ENCODE results near the gene CSRNP3. TPM values are rescaled to one million over a fixed set of nuclear protein-coding genes. Genes with fewer than 3 reads are reported as not detected.
"Not testable (repeated sequence)": the region's sequence is repeated elsewhere in the genome, so short reads cannot be mapped to it uniquely, and the experiment has no call there.

CSRNP3 gene
- total RNA-seq, 1 experiment from 2014 or later, result 0.41 TPM

DNA sequence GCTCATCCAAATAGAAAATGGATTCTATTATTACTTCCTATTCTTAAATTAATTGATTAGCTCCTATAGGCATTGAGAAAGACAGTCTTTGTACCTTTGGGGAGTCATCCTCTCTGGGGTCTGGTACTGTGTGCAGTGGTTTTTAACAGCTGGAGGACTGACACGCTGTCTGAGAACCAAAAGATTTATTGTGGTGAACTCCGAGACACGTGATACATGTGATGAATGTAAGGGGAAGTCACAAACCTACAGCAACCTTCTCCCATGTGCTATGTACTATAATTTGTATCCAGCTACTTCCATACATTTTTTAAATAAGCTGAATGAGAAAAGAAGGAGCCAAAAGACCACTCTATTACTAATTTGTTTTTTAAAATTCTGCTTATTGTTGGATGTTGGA is 190.9 kb downstream of the CSRNP3 start:
- H3K4me3 ChIP-seq, result no peak overlapping the region
- ChIA-PET POLR2A (ENCODE audit: unreplicated experiment) (no interaction called here), CTCF (no interaction called here)
- no peaks in the 10 kb centered on the region for H3K4me1 ChIP-seq (replicated peaks; ENCODE audit: insufficient read depth)
- no TSS peak for BruUV-seq (replicated peaks)
- DNase-seq, result no peak
- H3K9me2 ChIP-seq (ENCODE audit: insufficient read depth), result no peaks in the 10 kb centered on the region
- intact Hi-C loops (cut with micrococcal nuclease; ENCODE audit: unreplicated experiment), result no loop called here
- H3K27ac ChIP-seq, result no peak overlapping the region
- H3K36me3 ChIP-seq (ENCODE audit: low read depth), result no peaks in the 10 kb centered on the region
- no peak overlapping the region for H3K4me2 ChIP-seq
- no peaks in the 10 kb centered on the region for H3K79me2 ChIP-seq (ENCODE audit: low read depth)
- no peaks in the 10 kb centered on the region for H3K9me3 ChIP-seq (ENCODE audit: insufficient read depth, low read depth)
- no peaks in the 10 kb centered on the region for H3K27me3 ChIP-seq (ENCODE audit: insufficient read depth, low read depth)
- H4K20me1 ChIP-seq (ENCODE audit: insufficient read depth), result no peaks in the 10 kb centered on the region
- no peaks in the 10 kb centered on the region for H3F3A ChIP-seq (ENCODE audit: insufficient read depth, low read depth)
- H2AFZ ChIP-seq, result no peak overlapping the region
- TF ChIP-seq CTCF (conservative IDR thresholded peaks at IDR 0.05) (no peak), EZH2 (IDR thresholded peaks at IDR 0.05; ENCODE audit: low read depth) (no peak)

GRCh38 chr2:165662720-165663119 is 193.2 kb downstream of the CSRNP3 start:
- Histone ChIP-seq H3K4me2 (no peak overlapping the region), H2AFZ (no peak overlapping the region), H3K4me3 (no peak overlapping the region), H3F3A (ENCODE audit: insufficient read depth, low read depth) (no peaks in the 10 kb centered on the region), H3K79me2 (ENCODE audit: low read depth) (no peaks in the 10 kb centered on the region), H3K36me3 (ENCODE audit: low read depth) (no peaks in the 10 kb centered on the region), H3K9me3 (ENCODE audit: insufficient read depth, low read depth) (no peaks in the 10 kb centered on the region), H3K9me2 (ENCODE audit: insufficient read depth) (no peaks in the 10 kb centered on the region), H4K20me1 (ENCODE audit: insufficient read depth) (no peaks in the 10 kb centered on the region), H3K27me3 (ENCODE audit: insufficient read depth, low read depth) (no peaks in the 10 kb centered on the region), H3K4me1 (replicated peaks; ENCODE audit: insufficient read depth) (no peaks in the 10 kb centered on the region), H3K27ac (no peak overlapping the region)
- CTCF ChIA-PET, result no interaction called here
- BruUV-seq (replicated peaks), result no TSS peak
- TF ChIP-seq CTCF (conservative IDR thresholded peaks at IDR 0.05) (no peak), EZH2 (IDR thresholded peaks at IDR 0.05; ENCODE audit: low read depth) (no peak)
- intact Hi-C loops (cut with micrococcal nuclease; ENCODE audit: unreplicated experiment), result no loop called here
- no peak for DNase-seq
- POLR2A ChIA-PET (ENCODE audit: unreplicated experiment), result no interaction called here

DNA sequence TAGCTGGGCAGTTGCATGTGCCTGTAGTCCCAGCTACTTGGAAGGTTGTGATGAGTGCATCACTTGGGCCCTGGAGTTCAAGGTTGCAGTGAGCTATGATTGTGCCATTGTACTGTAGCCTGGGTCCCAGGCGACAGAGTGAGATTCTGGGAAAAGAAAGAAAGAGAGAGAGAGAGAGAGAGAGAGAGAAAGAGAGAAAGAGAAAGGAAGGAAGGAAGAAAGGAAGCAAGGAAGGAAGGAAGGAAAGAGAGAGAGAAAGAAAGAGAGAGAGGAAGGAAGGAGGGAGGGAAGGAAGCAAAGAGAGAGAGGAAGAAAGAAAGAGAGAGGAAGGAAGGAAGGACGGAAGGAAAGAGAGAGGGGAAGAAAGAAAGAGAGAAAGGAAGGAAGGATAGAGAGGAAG is 196.1 kb downstream of the CSRNP3 start:
- intact Hi-C loops (cut with micrococcal nuclease; ENCODE audit: unreplicated experiment), result no loop called here
- H3K36me3 ChIP-seq (ENCODE audit: low read depth), result no peaks in the 10 kb centered on the region
- no peaks in the 10 kb centered on the region for H4K20me1 ChIP-seq (ENCODE audit: insufficient read depth)
- H3K9me2 ChIP-seq (ENCODE audit: insufficient read depth), result no peaks in the 10 kb centered on the region
- no peak overlapping the region for H2AFZ ChIP-seq
- ChIA-PET CTCF (no interaction called here), POLR2A (ENCODE audit: unreplicated experiment) (no interaction called here)
- no TSS peak for BruUV-seq (replicated peaks)
- no peak overlapping the region for H3K4me3 ChIP-seq
- H3F3A ChIP-seq (ENCODE audit: insufficient read depth, low read depth), result no peaks in the 10 kb centered on the region
- no peak for TF ChIP-seq EZH2 (IDR thresholded peaks at IDR 0.05; ENCODE audit: low read depth)
- TF ChIP-seq CTCF (conservative IDR thresholded peaks at IDR 0.05), result no peak
- H3K9me3 ChIP-seq (ENCODE audit: insufficient read depth, low read depth), result no peaks in the 10 kb centered on the region
- no peak for DNase-seq
- no peaks in the 10 kb centered on the region for H3K27me3 ChIP-seq (ENCODE audit: insufficient read depth, low read depth)
- H3K27ac ChIP-seq, result no peak overlapping the region
- H3K4me2 ChIP-seq, result no peak overlapping the region
- no peaks in the 10 kb centered on the region for H3K4me1 ChIP-seq (replicated peaks; ENCODE audit: insufficient read depth)
- H3K79me2 ChIP-seq (ENCODE audit: low read depth), result no peaks in the 10 kb centered on the region

GRCh38 chr2:165666073-165666472 is 196.6 kb downstream of the CSRNP3 start:
- H3K79me2 ChIP-seq (ENCODE audit: low read depth); H3K27ac ChIP-seq; POLR2A ChIA-PET (ENCODE audit: unreplicated experiment); H3K4me3 ChIP-seq; H3K4me1 ChIP-seq (replicated peaks; ENCODE audit: insufficient read depth); H3K36me3 ChIP-seq (ENCODE audit: low read depth); H2AFZ ChIP-seq; H3K9me2 ChIP-seq (ENCODE audit: insufficient read depth); H3F3A ChIP-seq (ENCODE audit: insufficient read depth, low read depth); DNase-seq; H3K27me3 ChIP-seq (ENCODE audit: insufficient read depth, low read depth); intact Hi-C loops (cut with micrococcal nuclease; ENCODE audit: unreplicated experiment); BruUV-seq (replicated peaks); CTCF ChIA-PET; H3K4me2 ChIP-seq; H3K9me3 ChIP-seq (ENCODE audit: insufficient read depth, low read depth); H4K20me1 ChIP-seq (ENCODE audit: insufficient read depth): not testable (repeated sequence)
